IPS DF 4.7 (cell line): ENCODE measurements around the gene GABBR2.
"Not testable (repeated sequence)": the region's sequence is repeated elsewhere in the genome, so short reads cannot be mapped to it uniquely, and the experiment has no call there.

Source experiments
- DNase-seq: peaks from one replicate; pipeline ENCODE4 v3.0.0-alpha.2; 2013; ENCODE audit warnings: low spot score; ENCODE audit errors: extremely low read depth

The GABBR2 gene

GRCh38 chr9:98298476-98298875 is 410.3 kb downstream of the GABBR2 start:
- DNase-seq: no peak

DNA sequence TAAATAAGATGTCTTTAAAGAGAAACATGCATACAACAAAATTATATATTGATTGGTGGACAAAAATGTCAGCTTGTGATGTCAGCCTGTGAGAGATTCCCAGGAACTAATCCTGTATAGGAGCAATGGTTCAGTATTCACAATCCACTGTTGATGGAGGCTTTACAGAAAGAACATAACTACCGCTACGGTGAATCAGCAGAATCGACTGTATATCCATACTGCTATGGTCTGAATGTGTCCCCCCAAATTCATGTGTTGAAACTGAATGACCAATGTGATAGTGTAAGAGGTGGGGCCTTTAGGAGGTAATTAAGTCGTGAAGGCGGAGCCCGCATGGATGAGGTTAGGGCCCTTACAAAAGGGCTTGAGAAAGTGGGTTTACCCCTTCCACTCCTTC is 412.9 kb downstream of the GABBR2 start:
- DNase-seq: no peak

DNA sequence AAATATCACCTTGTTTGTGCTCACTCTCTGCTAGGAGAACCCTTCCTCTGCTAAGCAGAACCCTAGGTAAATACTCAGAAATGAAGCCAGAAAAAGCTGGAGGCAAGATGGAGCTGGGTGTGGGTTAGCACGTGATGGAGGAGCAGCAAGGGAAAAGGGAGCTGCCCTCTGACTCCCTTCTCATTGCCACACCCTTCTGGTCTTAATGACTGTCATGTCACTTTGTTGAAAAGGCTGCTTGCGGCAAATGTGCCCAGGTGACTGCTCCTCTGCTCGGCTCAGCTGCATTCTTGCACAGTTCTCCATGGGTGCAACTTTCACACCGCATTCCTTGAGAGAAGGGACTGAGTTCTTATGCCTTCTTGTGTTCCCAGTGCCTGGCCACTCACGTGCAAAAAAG is 416.9 kb downstream of the GABBR2 start:
- DNase-seq: no peak

DNA sequence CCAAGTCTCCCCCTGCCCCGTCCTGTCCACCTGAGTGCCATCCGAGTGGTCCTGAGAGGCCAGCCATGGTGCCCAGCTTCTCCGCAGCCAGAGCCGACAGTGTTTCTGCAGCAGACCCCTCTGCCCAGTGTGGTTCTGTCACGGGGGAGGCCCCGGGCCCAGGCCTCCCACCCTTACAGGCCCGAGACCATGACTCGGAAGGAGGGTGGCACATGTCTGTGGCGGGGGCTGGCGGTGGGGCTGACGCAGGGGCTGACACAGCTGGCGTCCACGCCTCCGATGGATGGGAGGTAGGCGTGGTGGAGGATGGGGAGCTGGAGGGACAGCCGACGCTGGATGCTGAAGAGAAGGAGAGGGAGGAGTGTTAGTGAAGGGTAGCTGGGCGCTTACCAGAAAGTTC is 418.3 kb downstream of the GABBR2 start:
- DNase-seq: no peak

DNA sequence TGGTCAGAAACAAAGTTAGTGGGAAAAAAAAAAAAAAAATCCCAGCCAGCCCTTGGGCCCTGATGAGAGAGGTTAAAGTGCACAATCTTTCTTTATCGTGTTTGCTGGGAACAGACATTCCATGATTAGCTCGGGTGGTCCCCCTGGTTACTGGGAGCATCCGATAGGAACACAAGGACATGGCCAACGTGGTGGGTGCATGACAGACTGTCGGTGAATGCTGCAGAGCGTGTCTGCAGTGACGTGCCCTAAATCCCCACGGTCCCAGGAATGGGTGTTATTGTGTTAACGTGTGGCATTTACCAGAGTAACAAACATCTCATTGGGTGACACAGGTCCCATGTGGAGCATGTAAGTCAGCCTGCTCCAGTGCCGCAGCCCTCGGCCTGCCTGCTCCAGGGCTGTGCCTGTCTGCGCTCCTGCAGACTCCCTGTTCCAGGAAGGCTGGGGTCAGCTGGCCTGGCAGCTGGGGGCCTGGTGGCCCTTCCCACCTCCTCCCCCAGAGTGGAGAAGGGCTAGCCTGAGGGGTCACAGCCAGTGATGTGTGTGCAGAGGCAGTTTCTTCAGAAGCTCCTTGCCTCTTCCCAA is 419.0 kb downstream of the GABBR2 start:
- DNase-seq: no peak

- no peak for DNase-seq
Measured at GRCh38 chr9:98288881-98289280, 419.9 kb downstream of the GABBR2 start.

DNA sequence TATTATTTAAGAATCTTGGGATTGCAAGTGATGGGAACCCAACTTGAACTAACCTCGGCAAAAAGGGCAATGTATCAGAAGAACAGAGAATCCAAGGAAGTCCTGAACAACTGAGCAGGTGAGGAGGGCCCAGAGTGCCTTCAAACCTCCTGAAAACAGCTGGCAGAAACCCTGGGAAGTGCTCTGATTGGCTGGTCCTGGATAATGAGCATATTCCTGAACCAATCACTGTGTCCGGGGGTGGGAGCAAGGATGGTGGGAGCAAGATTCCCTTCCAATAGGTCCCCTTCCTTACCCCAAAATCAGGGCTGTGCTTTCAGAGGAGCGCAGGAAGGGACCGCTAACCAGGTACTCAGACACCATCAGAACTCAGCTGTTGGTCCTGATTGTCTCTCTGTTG is 421.4 kb downstream of the GABBR2 start:
- peak; percentile 30 for DNase-seq

DNA sequence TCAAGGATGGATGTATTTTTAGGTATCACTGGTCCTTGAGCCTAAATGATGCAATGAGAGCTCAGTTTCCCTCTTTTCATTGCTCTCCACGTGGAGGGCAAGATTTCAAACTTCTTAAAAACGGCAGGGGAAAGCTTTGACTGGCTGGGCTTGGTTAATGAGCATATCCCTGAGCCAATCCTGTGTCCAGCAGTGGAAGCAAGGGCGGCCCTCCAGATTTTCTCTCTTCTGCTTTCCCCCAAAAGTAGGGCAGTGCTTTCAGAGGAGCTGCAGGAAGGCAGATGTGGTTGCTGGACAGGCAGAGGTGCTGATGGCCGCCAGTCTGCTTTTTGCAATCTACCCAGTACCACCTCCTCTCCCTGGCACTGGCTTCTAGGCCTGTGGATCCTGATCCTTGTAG is 423.3 kb downstream of the GABBR2 start:
- no peak for DNase-seq

DNA sequence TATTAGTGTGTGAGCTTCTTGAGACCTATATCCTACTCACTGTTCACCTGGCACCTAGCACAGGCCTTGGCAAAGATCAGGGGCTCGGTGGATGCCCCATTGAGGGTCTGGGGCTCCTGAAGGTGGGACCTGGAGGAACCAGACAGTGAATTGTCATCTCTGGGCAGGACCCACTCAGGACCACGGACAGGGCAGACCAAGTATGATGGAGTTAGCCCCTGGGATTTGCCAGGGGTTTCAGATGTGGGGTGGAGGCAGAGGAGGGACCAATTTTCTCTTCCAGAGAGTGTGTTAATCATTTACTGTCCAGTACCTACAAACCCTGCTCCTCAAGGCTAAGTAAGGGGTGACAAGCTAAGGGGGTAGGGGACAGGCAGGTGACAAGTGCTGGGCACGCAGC is 424.0 kb downstream of the GABBR2 start:
- no peak for DNase-seq

DNA sequence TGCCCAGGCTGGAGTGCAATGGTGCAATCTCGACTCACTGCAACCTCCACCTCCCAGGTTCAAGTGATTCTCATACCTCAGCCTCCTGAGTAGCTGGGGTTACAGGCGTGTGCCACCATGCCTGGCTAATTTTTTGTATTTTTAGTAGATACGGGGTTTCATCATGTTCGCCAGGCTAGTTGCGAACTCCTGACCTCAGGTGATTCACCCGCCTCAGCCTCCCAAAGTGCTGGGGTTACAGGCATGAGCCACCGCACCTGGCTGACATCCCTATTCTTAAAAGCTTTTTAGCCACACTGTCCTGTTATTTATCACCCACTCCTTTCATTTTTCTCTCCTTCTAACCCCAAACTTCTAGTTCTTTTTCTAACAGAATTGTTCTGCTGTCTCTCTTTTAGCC is 425.6 kb downstream of the GABBR2 start:
- DNase-seq: not testable (repeated sequence)

GRCh38 chr9:98281281-98281680 is 427.5 kb downstream of the GABBR2 start:
- DNase-seq: no peak

DNA sequence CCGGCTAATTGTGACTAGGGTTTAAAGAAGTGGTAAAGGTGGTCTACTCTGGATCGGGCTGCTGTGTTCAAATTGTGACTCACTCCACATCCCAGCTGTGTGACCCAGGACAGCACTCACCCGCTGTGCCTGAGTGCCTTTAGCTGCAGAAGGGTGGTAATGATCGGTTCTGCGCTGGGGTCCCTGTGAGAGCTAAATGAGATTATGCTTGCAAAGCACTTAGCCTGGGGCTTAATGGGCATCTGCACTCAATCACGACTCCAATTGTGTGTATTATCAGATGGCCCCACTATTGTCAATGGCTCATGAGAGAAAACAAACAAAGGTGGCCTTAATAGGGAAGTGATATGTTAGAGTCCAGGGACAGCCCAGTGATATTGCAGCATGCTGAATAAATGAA is 428.2 kb downstream of the GABBR2 start:
- no peak for DNase-seq

- DNase-seq: no peak
Measured at GRCh38 chr9:98280162-98280561, 428.6 kb downstream of the GABBR2 start.

- DNase-seq: no peak
Measured at GRCh38 chr9:98276907-98277469, 431.7 kb downstream of the GABBR2 start.

DNA sequence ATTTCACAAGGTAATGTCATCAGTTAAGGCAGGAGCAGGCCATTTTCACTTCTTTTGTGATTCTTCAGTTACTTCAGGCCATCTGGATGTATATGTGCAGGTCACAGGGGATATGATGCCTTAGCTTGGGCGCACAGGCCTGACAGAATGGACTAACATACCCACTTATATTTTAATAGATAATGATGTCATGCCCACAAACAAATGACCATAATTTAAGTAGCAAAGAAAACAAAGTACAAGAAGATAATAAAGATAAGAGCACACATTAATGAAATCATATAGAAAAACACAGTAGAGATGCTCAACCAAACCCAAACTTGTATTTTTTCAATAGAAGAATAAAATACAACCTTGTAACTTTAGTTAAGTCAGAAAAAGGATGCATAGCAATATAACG is 433.6 kb downstream of the GABBR2 start:
- DNase-seq: no peak

DNA sequence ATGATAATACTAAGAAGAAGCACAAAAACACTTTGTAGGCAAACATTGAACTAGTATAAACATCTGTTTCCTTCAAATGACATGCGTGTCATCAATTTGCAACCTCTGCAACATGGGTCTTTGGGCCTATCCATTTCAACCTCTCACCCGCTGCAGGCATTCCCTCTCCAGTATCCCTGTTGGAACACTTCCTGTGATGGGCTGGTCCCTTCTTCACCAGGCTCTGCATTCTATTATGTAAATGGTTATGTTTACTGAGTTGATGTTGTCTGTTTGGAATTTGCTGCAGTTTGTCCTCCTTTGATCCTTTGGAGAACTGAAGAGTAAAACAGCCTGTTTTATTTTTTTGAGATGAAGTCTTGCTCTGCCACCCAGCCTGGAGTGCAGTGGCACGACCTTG is 436.7 kb downstream of the GABBR2 start:
- DNase-seq: no peak

GRCh38 chr9:98271479-98271878 is 437.3 kb downstream of the GABBR2 start:
- DNase-seq: no peak

- DNase-seq: not testable (repeated sequence)
Measured at GRCh38 chr9:98270284-98270683, 438.5 kb downstream of the GABBR2 start.

DNA sequence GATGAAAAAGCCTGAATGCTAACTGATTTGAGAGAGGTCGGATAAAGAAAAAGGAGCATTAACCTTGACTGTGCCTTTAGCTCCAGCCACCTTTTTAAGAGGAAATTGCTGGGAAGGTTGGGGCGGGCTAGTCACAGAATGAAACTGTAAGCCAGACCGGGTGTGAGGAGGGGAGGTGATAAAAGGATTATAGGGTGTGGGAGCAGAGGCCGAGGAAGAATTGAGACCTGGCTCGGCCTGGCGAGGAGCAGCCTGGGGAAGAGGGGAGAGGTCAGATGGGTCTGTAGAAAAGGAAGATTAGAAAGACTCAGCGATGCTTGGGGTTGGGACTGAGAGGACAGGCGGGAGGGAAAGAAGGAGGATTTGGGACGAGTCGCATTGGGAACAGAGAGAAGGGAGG is 439.1 kb downstream of the GABBR2 start:
- DNase-seq: not testable (repeated sequence)

DNA sequence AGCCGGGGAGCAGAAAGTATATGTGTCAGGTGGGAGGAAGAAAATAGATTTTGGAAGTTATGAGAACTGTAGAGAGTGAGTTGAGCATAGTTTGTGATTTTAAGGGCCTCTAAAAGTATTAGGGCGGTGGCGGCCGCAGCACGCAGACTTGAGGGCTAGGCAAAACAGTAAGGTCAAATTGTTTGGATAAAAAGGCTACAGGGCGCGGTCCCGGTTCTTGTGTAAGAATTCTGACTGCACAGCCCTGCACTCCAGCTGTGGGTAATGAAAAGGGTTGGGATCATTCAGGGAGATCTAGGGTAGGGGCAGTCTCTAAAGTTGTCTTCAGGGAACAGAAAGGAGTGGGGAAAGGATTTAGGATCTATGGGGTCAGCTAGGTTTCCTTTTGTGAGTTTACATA is 441.2 kb downstream of the GABBR2 start:
- DNase-seq: not testable (repeated sequence)

- DNase-seq: no peak
Measured at GRCh38 chr9:98264516-98264915, 444.2 kb downstream of the GABBR2 start.

- DNase-seq: peak; percentile 60
Measured at GRCh38 chr9:98263482-98264357, 445.0 kb downstream of the GABBR2 start.

GRCh38 chr9:98263080-98263479 is 445.7 kb downstream of the GABBR2 start:
- no peak for DNase-seq
